K562 (cell line): ENCODE data around the gene FTSJ3. TPM values are rescaled to one million over a fixed set of nuclear protein-coding genes. Genes with fewer than 3 reads are reported as not detected.

ENCODE experiments used
- ATF6 ChIP-seq: sonication (generic); formaldehyde crosslinking; IDR thresholded peaks from 2 replicates; pipeline ENCODE4 v1.4.0; 2020; ENCODE audit warnings: mild to moderate bottlenecking, missing genetic modification reagents
- C11orf30 ChIP-seq: fragments of 450-650 bp; IDR thresholded peaks from 2 replicates; pipeline ENCODE4 v1.6.1; 2016; ENCODE audit warnings: low read depth, mild to moderate bottlenecking
- MAFF ChIP-seq: IDR thresholded peaks from 2 replicates; pipeline ENCODE4 v1.6.1; 2012; ENCODE audit warnings: low read length, improper control_type of control experiment
- MEF2D ChIP-seq: conservative IDR thresholded peaks from 2 replicates; pipeline ENCODE4 v1.6.1; 2016; ENCODE audit warnings: low read depth, missing genetic modification characterization, missing compliant biosample characterization
- NFE2 ChIP-seq: IDR thresholded peaks from 2 replicates; pipeline ENCODE4 v1.6.1; 2014; ENCODE audit warnings: antibody characterized with exemption, low read depth
- NKRF ChIP-seq: fragments of 450-650 bp; IDR thresholded peaks from 2 replicates; pipeline ENCODE4 v1.6.1; 2016; ENCODE audit warnings: borderline replicate concordance
- PRPF4 ChIP-seq: fragments of 200-400 bp; formaldehyde crosslinking; IDR thresholded peaks from one replicate; pipeline ENCODE4 v1.6.1; 2017; ENCODE audit warnings: low read length, low read depth, mild to moderate bottlenecking; ENCODE audit not compliant: insufficient read depth, poor library complexity, severe bottlenecking
- RBM22 ChIP-seq: fragments of 200-400 bp; formaldehyde crosslinking; IDR thresholded peaks from 2 replicates; pipeline ENCODE4 v1.6.1; 2018; ENCODE audit warnings: low read length, low read depth; ENCODE audit not compliant: poor library complexity, severe bottlenecking
- RERE ChIP-seq: sonication (generic); formaldehyde crosslinking; IDR thresholded peaks from 2 replicates; pipeline ENCODE4 v1.8.0; 2023; ENCODE audit warnings: missing genetic modification reagents, mild to moderate bottlenecking, borderline replicate concordance
- SP1 ChIP-seq: sonication (generic); formaldehyde crosslinking; IDR thresholded peaks from 2 replicates; pipeline ENCODE4 v1.8.1; 2022; ENCODE audit warnings: mild to moderate bottlenecking, missing genetic modification reagents
- STAT6 ChIP-seq: sonication (generic); formaldehyde crosslinking; IDR thresholded peaks from 2 replicates; pipeline ENCODE4 v1.8.1; 2023; ENCODE audit warnings: mild to moderate bottlenecking, missing genetic modification reagents
- TAF9B ChIP-seq: fragments of 450-650 bp; IDR thresholded peaks from 2 replicates; pipeline ENCODE4 v1.6.1; 2018; ENCODE audit warnings: mild to moderate bottlenecking; ENCODE audit not compliant: partially characterized antibody
- ZBTB33 ChIP-seq: sonication (generic); formaldehyde crosslinking; IDR thresholded peaks from 2 replicates; pipeline ENCODE4 v1.8.1; 2023; ENCODE audit warnings: mild to moderate bottlenecking, missing genetic modification reagents
- polyA plus RNA-seq, 8 experiments: library from polyadenylated mRNA; depleted of rRNA in 4 of 8; stranded (reverse) in 5 of 8; unstranded in 3 of 8; fragments of >200 nt; fragmentation: Nextera tagmentation in 2 of 8; fragmentation: Illumina TruSeq in 1 of 8; extraction: Ambion mirVana in 2 of 8; extraction: Trizol in 1 of 8; gene quantifications; 2 replicates each; pipeline versions ENCODE4 v1.2.1 to v1.2.3, GENCODE V29; 2011 to 2014; ENCODE audit warnings: inconsistent platforms in 1 of 8, missing spikeins in 1 of 8
- total RNA-seq, 7 experiments: library from RNA; depleted of rRNA in 6 of 7; stranded (reverse); fragments of >200 nt in 6 of 7; fragmentation: Illumina TruSeq in 2 of 7; extraction: Trizol in 2 of 7; gene quantifications; 2 replicates each; pipeline versions ENCODE4 v1.2.1 to v1.2.3, GENCODE V29; 2011 to 2021; ENCODE audit warnings: low replicate concordance in 1 of 7

The FTSJ3 gene
- total and polyA plus RNA-seq, 9 of the 15 experiments (the other 6 are each of a cell fraction or from before 2014, with no cell fraction given) = 18.0 to 65.6 (median 52.4) TPM

GRCh38 chr17:63772801-63773271, 54.6 kb downstream of the FTSJ3 start (continued):
- TF ChIP-seq NKRF (0 out of 2 replicates have a peak, but pooled peaks have one; percentile 49), SP1 (CRISPR knock-in tag) (no peak), C11orf30 (peak; percentile 78), RERE (CRISPR knock-in tag) (0 out of 2 replicates have a peak, but pooled peaks have one; percentile 5), MAFF (peak; percentile 41; the same call in 1 of the 2 replicates), ZBTB33 (CRISPR knock-in tag) (no peak), NFE2 (peak; percentile 64), MEF2D (tag) (no peak), RBM22 (no peak), ATF6 (CRISPR knock-in tag) (peak; percentile 61), TAF9B (peak; percentile 23), PRPF4 (no peak), STAT6 (CRISPR knock-in tag) (no peak)
